HepG2 (cell line): ENCODE data around the gene SRCIN1. TPM values are rescaled to one million over a fixed set of nuclear protein-coding genes. Genes with fewer than 3 reads are reported as not detected.

Experiments used
- ATF7 ChIP-seq, 2 experiments: fragments of 450-650 bp in 1 of 2; sonication (generic) in 1 of 2; formaldehyde crosslinking in 1 of 2; IDR thresholded peaks; 2 replicates each; pipeline versions ENCODE4 v1.4.0 to v1.6.1; 2016 to 2020; ENCODE audit warnings: antibody characterized with exemption in 1 of 2, mild to moderate bottlenecking in 1 of 2, missing genetic modification reagents in 1 of 2
- IKZF4 ChIP-seq: sonication (generic); formaldehyde crosslinking; IDR thresholded peaks from 2 replicates; pipeline ENCODE4 v1.5.1; 2020; ENCODE audit warnings: borderline replicate concordance, mild to moderate bottlenecking, low read depth, missing genetic modification reagents; ENCODE audit errors: not compliant biosample characterization
- ISL2 ChIP-seq: sonication (generic); formaldehyde crosslinking; IDR thresholded peaks from 2 replicates; pipeline ENCODE4 v1.5.0; 2020; ENCODE audit warnings: missing genetic modification reagents
- JUN ChIP-seq: sonication (generic); formaldehyde crosslinking; IDR thresholded peaks from 2 replicates; pipeline ENCODE4 v1.4.0; 2020; ENCODE audit warnings: mild to moderate bottlenecking, missing genetic modification reagents
- KDM2A ChIP-seq: sonication (generic); formaldehyde crosslinking; IDR thresholded peaks from 2 replicates; pipeline ENCODE4 v1.4.0; 2020; ENCODE audit warnings: low read depth, missing genetic modification reagents, borderline replicate concordance
- MLLT10 ChIP-seq: sonication (generic); formaldehyde crosslinking; IDR thresholded peaks from 2 replicates; pipeline ENCODE4 v1.4.0; 2020; ENCODE audit warnings: missing genetic modification reagents
- NFE2 ChIP-seq: sonication (generic); formaldehyde crosslinking; IDR thresholded peaks from 2 replicates; pipeline ENCODE4 v1.4.0; 2020; ENCODE audit warnings: missing genetic modification reagents
- NR2F2 ChIP-seq: IDR thresholded peaks from 2 replicates; pipeline ENCODE4 v1.6.1; 2012; ENCODE audit warnings: low read depth, inconsistent platforms, borderline replicate concordance
- PCBP2 ChIP-seq: fragments of 200-400 bp; formaldehyde crosslinking; optimal IDR thresholded peaks from 2 replicates; pipeline ENCODE3; 2018; ENCODE audit warnings: low read length, low read depth; ENCODE audit not compliant: poor library complexity, severe bottlenecking
- STAT5B ChIP-seq: sonication (generic); formaldehyde crosslinking; IDR thresholded peaks from 2 replicates; pipeline ENCODE4 v1.4.0; 2020; ENCODE audit warnings: missing genetic modification reagents
- ZMAT3 ChIP-seq: sonication (generic); formaldehyde crosslinking; conservative IDR thresholded peaks from 2 replicates; pipeline ENCODE4 v1.7.0; 2021; ENCODE audit warnings: missing genetic modification reagents
- ZNF235 ChIP-seq: sonication (generic); formaldehyde crosslinking; IDR thresholded peaks from 2 replicates; pipeline ENCODE4 v1.8.1; 2023; ENCODE audit warnings: mild to moderate bottlenecking, missing genetic modification reagents, borderline replicate concordance
- ZNF589 ChIP-seq: sonication (generic); formaldehyde crosslinking; conservative IDR thresholded peaks from 2 replicates; pipeline ENCODE4 v1.8.0; 2022; ENCODE audit warnings: mild to moderate bottlenecking, moderate library complexity, missing genetic modification reagents
- ZNF746 ChIP-seq: sonication (generic); formaldehyde crosslinking; IDR thresholded peaks from 2 replicates; pipeline ENCODE4 v1.8.0; 2022; ENCODE audit warnings: mild to moderate bottlenecking, missing genetic modification reagents
- polyA plus RNA-seq, 8 experiments: library from polyadenylated mRNA; depleted of rRNA in 3 of 8; stranded (reverse) in 7 of 8; unstranded in 1 of 8; fragments of >200 nt; fragmentation: Illumina TruSeq in 4 of 8; extraction: Trizol in 4 of 8; gene quantifications; 2 replicates each; pipeline versions ENCODE4 v1.2.1 to v1.2.3, GENCODE V29; 2011 to 2016; ENCODE audit warnings: low read depth in 4 of 8, missing spikeins in 1 of 8, mixed read lengths in 1 of 8; ENCODE audit not compliant: insufficient read depth in 1 of 8
- total RNA-seq, 5 experiments: library from RNA; depleted of rRNA; stranded (reverse); fragments of >200 nt; fragmentation: Illumina TruSeq; extraction: Trizol; gene quantifications; 2 replicates each; pipeline ENCODE4 v1.2.3, GENCODE V29; 2016; ENCODE audit warnings: low read depth in 1 of 5
- TF ChIP-seq, protein P1 (sequence below): sonication (generic); formaldehyde crosslinking; IDR thresholded peaks from 2 replicates; pipeline ENCODE4 v1.4.0; 2020; ENCODE audit warnings: missing genetic modification reagents
- TF ChIP-seq, protein P2 (sequence below): sonication (generic); IDR thresholded peaks from 2 replicates; pipeline ENCODE4 v1.6.1; 2016; ENCODE audit warnings: low read depth, borderline replicate concordance
- TF ChIP-seq, protein P3 (sequence below): sonication (generic); formaldehyde crosslinking; IDR thresholded peaks from 2 replicates; pipeline ENCODE4 v1.5.0; 2020; ENCODE audit warnings: missing genetic modification reagents, mild to moderate bottlenecking, borderline replicate concordance
- TF ChIP-seq, protein P4 (sequence below): sonication (generic); formaldehyde crosslinking; IDR thresholded peaks from 2 replicates; pipeline ENCODE4 v1.5.0; 2020; ENCODE audit warnings: mild to moderate bottlenecking, missing genetic modification reagents
- TF ChIP-seq, protein P5 (sequence below): IDR thresholded peaks from 2 replicates; pipeline ENCODE4 v1.6.1; 2012; ENCODE audit warnings: low read length, improper control_type of control experiment

The SRCIN1 gene
- total and polyA plus RNA-seq, 2 of the 13 experiments (the other 11 are each of a cell fraction or from before 2014, with no cell fraction given), result 1.2 to 9.6 TPM

DNA sequence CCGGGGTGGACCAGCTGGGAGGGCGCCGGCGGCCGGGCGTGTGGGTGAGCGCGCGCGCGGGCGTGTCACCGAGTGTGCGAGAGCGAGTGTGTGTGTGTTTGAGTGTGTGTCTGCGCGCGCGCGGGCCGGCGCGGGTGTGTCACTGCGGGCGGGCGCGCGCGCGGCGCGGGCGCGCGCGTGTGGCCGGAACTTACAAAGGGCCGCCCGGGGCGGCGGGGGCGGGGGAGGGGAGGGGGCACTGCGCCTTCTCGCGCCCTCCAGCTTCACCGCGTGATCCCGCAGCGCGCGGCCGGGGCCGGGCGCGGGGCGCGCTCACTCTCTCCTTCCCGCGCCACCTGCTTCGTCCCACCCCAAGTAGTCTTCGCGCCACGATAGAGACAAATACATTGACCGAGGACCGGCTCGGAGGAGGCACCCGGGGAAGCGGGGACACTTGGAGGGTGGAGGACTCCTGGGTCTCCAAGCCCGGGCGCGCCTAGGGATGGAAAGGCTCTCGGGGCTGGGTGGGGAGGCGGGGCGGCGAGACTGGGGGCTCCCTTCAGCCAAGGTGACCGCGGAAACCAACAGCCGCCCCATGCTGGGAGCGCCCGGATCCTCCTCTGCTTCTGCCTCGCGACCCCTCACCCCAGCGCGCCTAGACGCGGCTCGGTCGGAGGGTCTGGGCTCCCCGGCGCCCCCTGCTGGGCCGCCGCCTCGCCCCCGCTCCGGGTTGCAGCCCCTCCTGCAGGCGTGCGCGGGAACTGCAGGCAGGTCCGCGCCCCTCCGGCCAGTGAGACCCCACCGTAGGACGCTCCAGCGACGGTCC, at the start of gene SRCIN1 (continued):
- TF ChIP-seq, protein P1, sequence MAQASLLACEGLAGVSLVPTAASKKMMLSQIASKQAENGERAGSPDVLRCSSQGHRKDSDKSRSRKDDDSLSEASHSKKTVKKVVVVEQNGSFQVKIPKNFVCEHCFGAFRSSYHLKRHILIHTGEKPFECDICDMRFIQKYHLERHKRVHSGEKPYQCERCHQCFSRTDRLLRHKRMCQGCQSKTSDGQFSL (CRISPR knock-in tag), result peak; percentile 9; the same call in 1 of the 2 replicates
- TF ChIP-seq, protein P2, sequence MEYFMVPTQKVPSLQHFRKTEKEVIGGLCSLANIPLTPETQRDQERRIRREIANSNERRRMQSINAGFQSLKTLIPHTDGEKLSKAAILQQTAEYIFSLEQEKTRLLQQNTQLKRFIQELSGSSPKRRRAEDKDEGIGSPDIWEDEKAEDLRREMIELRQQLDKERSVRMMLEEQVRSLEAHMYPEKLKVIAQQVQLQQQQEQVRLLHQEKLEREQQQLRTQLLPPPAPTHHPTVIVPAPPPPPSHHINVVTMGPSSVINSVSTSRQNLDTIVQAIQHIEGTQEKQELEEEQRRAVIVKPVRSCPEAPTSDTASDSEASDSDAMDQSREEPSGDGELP, result peak; percentile 9; the same call in 1 of the 2 replicates
- TF ChIP-seq NFE2 (CRISPR knock-in tag), result no peak
- TF ChIP-seq, protein P3, sequence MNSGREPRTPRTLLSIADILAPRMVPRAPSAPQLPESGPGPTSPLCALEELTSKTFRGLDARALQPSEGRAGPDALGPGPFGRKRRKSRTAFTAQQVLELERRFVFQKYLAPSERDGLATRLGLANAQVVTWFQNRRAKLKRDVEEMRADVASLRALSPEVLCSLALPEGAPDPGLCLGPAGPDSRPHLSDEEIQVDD, result peak; percentile 89; the same call in 1 of the 2 replicates
- peak; percentile 92; the same call in 1 of the 2 replicates for TF ChIP-seq ZNF235 (CRISPR knock-in tag)
- TF ChIP-seq ZNF746, result peak; percentile 68; the same call in 1 of the 2 replicates
- TF ChIP-seq IKZF4 (CRISPR knock-in tag), result peak; percentile 8
- TF ChIP-seq, protein P4, sequence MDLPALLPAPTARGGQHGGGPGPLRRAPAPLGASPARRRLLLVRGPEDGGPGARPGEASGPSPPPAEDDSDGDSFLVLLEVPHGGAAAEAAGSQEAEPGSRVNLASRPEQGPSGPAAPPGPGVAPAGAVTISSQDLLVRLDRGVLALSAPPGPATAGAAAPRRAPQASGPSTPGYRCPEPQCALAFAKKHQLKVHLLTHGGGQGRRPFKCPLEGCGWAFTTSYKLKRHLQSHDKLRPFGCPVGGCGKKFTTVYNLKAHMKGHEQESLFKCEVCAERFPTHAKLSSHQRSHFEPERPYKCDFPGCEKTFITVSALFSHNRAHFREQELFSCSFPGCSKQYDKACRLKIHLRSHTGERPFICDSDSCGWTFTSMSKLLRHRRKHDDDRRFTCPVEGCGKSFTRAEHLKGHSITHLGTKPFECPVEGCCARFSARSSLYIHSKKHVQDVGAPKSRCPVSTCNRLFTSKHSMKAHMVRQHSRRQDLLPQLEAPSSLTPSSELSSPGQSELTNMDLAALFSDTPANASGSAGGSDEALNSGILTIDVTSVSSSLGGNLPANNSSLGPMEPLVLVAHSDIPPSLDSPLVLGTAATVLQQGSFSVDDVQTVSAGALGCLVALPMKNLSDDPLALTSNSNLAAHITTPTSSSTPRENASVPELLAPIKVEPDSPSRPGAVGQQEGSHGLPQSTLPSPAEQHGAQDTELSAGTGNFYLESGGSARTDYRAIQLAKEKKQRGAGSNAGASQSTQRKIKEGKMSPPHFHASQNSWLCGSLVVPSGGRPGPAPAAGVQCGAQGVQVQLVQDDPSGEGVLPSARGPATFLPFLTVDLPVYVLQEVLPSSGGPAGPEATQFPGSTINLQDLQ (CRISPR knock-in tag), result peak; percentile 11; the same call in 1 of the 2 replicates
- TF ChIP-seq, protein P5, sequence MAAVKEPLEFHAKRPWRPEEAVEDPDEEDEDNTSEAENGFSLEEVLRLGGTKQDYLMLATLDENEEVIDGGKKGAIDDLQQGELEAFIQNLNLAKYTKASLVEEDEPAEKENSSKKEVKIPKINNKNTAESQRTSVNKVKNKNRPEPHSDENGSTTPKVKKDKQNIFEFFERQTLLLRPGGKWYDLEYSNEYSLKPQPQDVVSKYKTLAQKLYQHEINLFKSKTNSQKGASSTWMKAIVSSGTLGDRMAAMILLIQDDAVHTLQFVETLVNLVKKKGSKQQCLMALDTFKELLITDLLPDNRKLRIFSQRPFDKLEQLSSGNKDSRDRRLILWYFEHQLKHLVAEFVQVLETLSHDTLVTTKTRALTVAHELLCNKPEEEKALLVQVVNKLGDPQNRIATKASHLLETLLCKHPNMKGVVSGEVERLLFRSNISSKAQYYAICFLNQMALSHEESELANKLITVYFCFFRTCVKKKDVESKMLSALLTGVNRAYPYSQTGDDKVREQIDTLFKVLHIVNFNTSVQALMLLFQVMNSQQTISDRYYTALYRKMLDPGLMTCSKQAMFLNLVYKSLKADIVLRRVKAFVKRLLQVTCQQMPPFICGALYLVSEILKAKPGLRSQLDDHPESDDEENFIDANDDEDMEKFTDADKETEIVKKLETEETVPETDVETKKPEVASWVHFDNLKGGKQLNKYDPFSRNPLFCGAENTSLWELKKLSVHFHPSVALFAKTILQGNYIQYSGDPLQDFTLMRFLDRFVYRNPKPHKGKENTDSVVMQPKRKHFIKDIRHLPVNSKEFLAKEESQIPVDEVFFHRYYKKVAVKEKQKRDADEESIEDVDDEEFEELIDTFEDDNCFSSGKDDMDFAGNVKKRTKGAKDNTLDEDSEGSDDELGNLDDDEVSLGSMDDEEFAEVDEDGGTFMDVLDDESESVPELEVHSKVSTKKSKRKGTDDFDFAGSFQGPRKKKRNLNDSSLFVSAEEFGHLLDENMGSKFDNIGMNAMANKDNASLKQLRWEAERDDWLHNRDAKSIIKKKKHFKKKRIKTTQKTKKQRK, result no peak
- peak; percentile 76; the same call in 1 of the 2 replicates for TF ChIP-seq ZNF589 (CRISPR knock-in tag)
- TF ChIP-seq JUN (CRISPR knock-in tag), result no peak
- peak; percentile 37; the same call in 1 of the 2 replicates for TF ChIP-seq STAT5B (CRISPR knock-in tag)
- no peak for TF ChIP-seq MLLT10 (CRISPR knock-in tag)
- no peak for TF ChIP-seq PCBP2
- TF ChIP-seq ATF7 (IDR thresholded peaks at IDR 0.05), result no peak
- TF ChIP-seq ATF7 (CRISPR knock-in tag; IDR thresholded peaks at IDR 0.05), result peak; percentile 42; the same call in 1 of the 2 replicates
- peak; percentile 93 for TF ChIP-seq KDM2A (CRISPR knock-in tag)
- TF ChIP-seq ISL2 (CRISPR knock-in tag), result peak; percentile 74
- no peak for TF ChIP-seq NR2F2
- TF ChIP-seq ZMAT3 (CRISPR knock-in tag), result 0 out of 2 replicates have a peak, but pooled peaks have one; percentile 21
